Fibroblast of lung (primary cell): ENCODE measurements around the gene POT1. TPM values are rescaled to one million over a fixed set of nuclear protein-coding genes. Genes with fewer than 3 reads are reported as not detected.

ENCODE experiments used
- DNase-seq, 2 donors: peaks; one replicate each; pipeline versions ENCODE4 v3.0.0 to v3.0.0-alpha.2; 2010; ENCODE audit warnings: low read depth in 2 of 2
- H2AFZ ChIP-seq: 2 replicates; pipeline ENCODE4 v1.5.1; 2012; ENCODE audit warnings: low read length, control low read depth, inconsistent platforms
- H3K27ac ChIP-seq: 2 replicates; pipeline ENCODE4 v1.5.1; 2011; ENCODE audit warnings: low read length, control low read depth; ENCODE audit not compliant: insufficient read depth
- H3K27me3 ChIP-seq: 2 replicates; pipeline ENCODE4 v1.5.1; 2011; ENCODE audit warnings: mild to moderate bottlenecking, low read length; ENCODE audit not compliant: control insufficient read depth, insufficient read depth
- H3K36me3 ChIP-seq: 2 replicates; pipeline ENCODE4 v1.5.1; 2011; ENCODE audit warnings: low read length; ENCODE audit not compliant: control insufficient read depth, insufficient read depth
- H3K4me1 ChIP-seq: 2 replicates; pipeline ENCODE4 v1.5.1; 2011; ENCODE audit warnings: low read length; ENCODE audit not compliant: control insufficient read depth, insufficient read depth; ENCODE audit errors: extremely low read depth
- H3K4me2 ChIP-seq: 2 replicates; pipeline ENCODE4 v1.5.1; 2011; ENCODE audit warnings: low read length, control low read depth; ENCODE audit not compliant: insufficient read depth; ENCODE audit errors: extremely low read depth
- H3K4me3 ChIP-seq, 4 experiments: fragments of 200-600 bp in 1 of 4; sonication (generic) in 1 of 4; replicated peaks in 1 of 4; 2 replicates each; pipeline ENCODE4 v1.5.1; 2011 to 2016; ENCODE audit warnings: low read length in 4 of 4, low read depth in 3 of 4, mild to moderate bottlenecking in 3 of 4, control low read depth in 2 of 4, inconsistent platforms in 1 of 4, mixed read lengths in 1 of 4; ENCODE audit not compliant: insufficient read depth in 1 of 4; ENCODE audit errors: control extremely low read depth in 1 of 4
- H3K79me2 ChIP-seq: 2 replicates; pipeline ENCODE4 v1.5.1; 2012; ENCODE audit warnings: mild to moderate bottlenecking, low read length, inconsistent platforms; ENCODE audit not compliant: control insufficient read depth, insufficient read depth
- H3K9ac ChIP-seq: 2 replicates; pipeline ENCODE4 v1.5.1; 2011; ENCODE audit warnings: mild to moderate bottlenecking, low read length, control low read depth; ENCODE audit not compliant: insufficient read depth
- H3K9me3 ChIP-seq: 2 replicates; pipeline ENCODE4 v1.5.1; 2012; ENCODE audit warnings: low read depth, low read length; ENCODE audit not compliant: control insufficient read depth, insufficient read depth
- H4K20me1 ChIP-seq: 2 replicates; pipeline ENCODE4 v1.5.1; 2011; ENCODE audit warnings: low read length; ENCODE audit not compliant: control insufficient read depth, insufficient read depth; ENCODE audit errors: extremely low read depth
- CTCF ChIP-seq, 2 donors: IDR thresholded peaks in 1 of 2; conservative IDR thresholded peaks in 1 of 2; 1 replicate in 1 of 2; 2 replicates in 1 of 2; pipeline ENCODE4 v1.5.1; 2011 to 2012; ENCODE audit warnings: low read length in 2 of 2, control low read depth in 1 of 2, inconsistent platforms in 1 of 2, low read depth in 1 of 2, mild to moderate bottlenecking in 1 of 2
- EZH2 ChIP-seq: IDR thresholded peaks from 2 replicates; pipeline ENCODE4 v1.5.1; 2012; ENCODE audit warnings: low read length, control low read depth, mild to moderate bottlenecking; ENCODE audit errors: missing control alignments
- polyA plus RNA-seq, 2 donors: library from polyadenylated mRNA; depleted of rRNA in 1 of 2; stranded (reverse) in 1 of 2; unstranded in 1 of 2; fragments of >200 nt; gene quantifications; 2 replicates each; pipeline ENCODE4 v1.2.1, GENCODE V29; 2011 to 2012; ENCODE audit warnings: missing spikeins in 1 of 2
- total RNA-seq: library from RNA; depleted of rRNA; stranded (reverse); fragments of >200 nt; gene quantifications from 2 replicates; pipeline ENCODE4 v1.2.1, GENCODE V29; 2014

The POT1 gene
- total and polyA plus RNA-seq, 2 donors (not counting 1 experiment from before 2014, with no cell fraction given), result 25.1 to 49.5 TPM

GRCh38 chr7:124779620-124780019, 150.0 kb downstream of the POT1 start:
- H4K20me1 ChIP-seq, result no peaks in the 10 kb centered on the region
- no peak for DNase-seq
- no peaks in the 10 kb centered on the region for H3K27me3 ChIP-seq
- no peaks in the 10 kb centered on the region for H3K36me3 ChIP-seq
- H3K4me2 ChIP-seq, result no peak overlapping the region
- no peak overlapping the region for H3K9ac ChIP-seq
- H3K4me1 ChIP-seq, result no peaks in the 10 kb centered on the region
- no peaks in the 10 kb centered on the region for H3K79me2 ChIP-seq
- no peak overlapping the region for H2AFZ ChIP-seq
- H3K27ac ChIP-seq, result no peak overlapping the region
- no peaks in the 10 kb centered on the region for H3K9me3 ChIP-seq
- TF ChIP-seq CTCF (conservative IDR thresholded peaks at IDR 0.05 in 1 of 2, IDR thresholded peaks at IDR 0.05 in 1 of 2; ENCODE audit: low read depth in 1 of 2, low read length in 2 of 2), result no peak
- no peak for TF ChIP-seq EZH2
- no peak overlapping the region for H3K4me3 ChIP-seq

- Histone ChIP-seq H2AFZ (no peak overlapping the region), H3K4me1 (no peaks in the 10 kb centered on the region), H3K79me2 (no peaks in the 10 kb centered on the region), H3K4me3 (no peak overlapping the region), H3K27ac (no peak overlapping the region), H3K9me3 (no peaks in the 10 kb centered on the region), H4K20me1 (no peaks in the 10 kb centered on the region), H3K27me3 (no peaks in the 10 kb centered on the region), H3K4me2 (no peak overlapping the region), H3K36me3 (no peaks in the 10 kb centered on the region), H3K9ac (no peak overlapping the region)
- no peak for TF ChIP-seq EZH2
- TF ChIP-seq CTCF (conservative IDR thresholded peaks at IDR 0.05 in 1 of 2, IDR thresholded peaks at IDR 0.05 in 1 of 2; ENCODE audit: low read depth in 1 of 2, low read length in 2 of 2), result no peak
- no peak for DNase-seq
Observed at GRCh38 chr7:124779194-124779593, 150.4 kb downstream of the POT1 start.

GRCh38 chr7:124777268-124777667, 152.4 kb downstream of the POT1 start:
- H3K9me3 ChIP-seq, result no peaks in the 10 kb centered on the region
- H3K4me1 ChIP-seq, result no peaks in the 10 kb centered on the region
- TF ChIP-seq CTCF (conservative IDR thresholded peaks at IDR 0.05 in 1 of 2, IDR thresholded peaks at IDR 0.05 in 1 of 2; ENCODE audit: low read depth in 1 of 2, low read length in 2 of 2) (no peak), EZH2 (no peak)
- H3K9ac ChIP-seq, result no peak overlapping the region
- no peaks in the 10 kb centered on the region for H3K79me2 ChIP-seq
- DNase-seq, result no peak
- no peaks in the 10 kb centered on the region for H3K27me3 ChIP-seq
- no peaks in the 10 kb centered on the region for H4K20me1 ChIP-seq
- H3K4me3 ChIP-seq, result no peak overlapping the region
- H3K27ac ChIP-seq, result no peak overlapping the region
- no peak overlapping the region for H2AFZ ChIP-seq
- H3K4me2 ChIP-seq, result no peak overlapping the region
- no peaks in the 10 kb centered on the region for H3K36me3 ChIP-seq
